ENCODE data around the gene GDF7. TPM values are rescaled to one million over a fixed set of nuclear protein-coding genes. Genes with fewer than 3 reads are reported as not detected.

GDF7 gene
- total RNA-seq, 1 donor: 0.31 TPM

Other genes with a start within 250 kb of the GDF7 start
- gene RHOB, start 220.1 kb upstream of the GDF7 start, total RNA-seq: 165 TPM
- gene HS1BP3, start 16.0 kb upstream of the GDF7 start, total RNA-seq: 10.2 TPM
- gene LDAH, start 156.0 kb downstream of the GDF7 start, total RNA-seq: 5.2 TPM

Data from mononuclear cell (primary cell).